ENCODE data around the gene HOXA10. TPM values are rescaled to one million over a fixed set of nuclear protein-coding genes. Genes with fewer than 3 reads are reported as not detected.

HOXA10 gene
- total RNA-seq, 1 donor from 2014 or later = 14.2 TPM

DNA sequence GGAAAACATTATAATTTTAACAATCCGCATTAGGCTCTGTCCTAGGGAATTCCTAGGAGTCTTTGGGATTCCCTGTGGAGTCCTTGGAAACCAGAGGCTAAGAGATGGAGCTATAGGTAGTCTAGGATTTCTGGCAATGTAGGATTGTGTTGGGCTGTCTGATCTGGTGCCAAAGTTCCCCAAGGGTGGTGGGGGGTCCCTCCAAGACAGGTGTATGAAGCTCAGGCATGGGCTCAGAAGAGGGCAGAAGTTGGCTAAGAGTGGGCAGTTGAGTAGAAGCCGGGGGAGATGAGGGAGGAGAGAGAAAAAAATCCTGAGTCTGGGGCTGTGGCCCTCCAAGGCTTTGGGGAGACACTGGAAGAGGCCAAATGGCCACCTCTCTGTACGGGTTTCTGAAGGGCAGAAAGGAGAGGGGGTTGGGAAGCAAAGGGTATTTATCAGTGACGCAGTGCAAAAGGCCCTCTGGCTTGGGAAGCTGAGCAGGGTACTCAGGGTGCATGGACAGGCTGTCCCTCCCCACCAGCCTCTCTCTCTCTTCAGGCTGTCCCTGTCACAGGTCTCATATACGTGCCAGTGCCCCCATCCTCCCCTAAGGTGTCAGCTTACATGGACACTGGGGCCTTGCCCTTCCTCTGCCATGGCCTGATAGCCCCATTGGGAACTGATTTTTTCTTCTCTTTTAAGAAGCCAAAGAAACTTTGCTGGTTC lies 27.5 kb downstream of the HOXA10 start:
- DNase-seq (ENCODE audit: low spot score) = no peak

DNA sequence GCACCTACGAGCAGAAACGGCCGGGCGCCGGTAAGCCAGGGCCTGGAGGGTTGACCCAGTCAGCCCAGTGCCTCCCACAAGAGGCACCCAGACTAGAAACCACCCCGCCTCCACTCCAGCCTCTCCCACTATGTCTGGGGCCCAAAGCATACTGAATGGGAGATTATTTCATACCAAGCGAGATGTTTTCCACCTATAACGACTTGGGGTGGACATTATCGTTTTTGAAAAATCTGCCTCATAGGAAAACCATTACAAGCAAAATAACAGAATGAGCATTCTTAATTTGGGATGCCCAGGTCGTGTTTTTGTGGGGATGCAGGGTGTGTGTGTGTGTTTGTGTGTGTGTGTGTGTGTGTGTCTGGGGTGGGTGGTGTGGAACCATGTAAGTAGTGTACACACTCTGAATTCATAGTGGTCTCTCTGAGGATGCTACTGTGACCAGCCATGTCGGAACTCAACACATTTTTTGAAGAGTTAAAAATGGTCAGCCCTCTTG lies 28.2 kb downstream of the HOXA10 start:
- no peak for DNase-seq (ENCODE audit: low spot score)

DNA sequence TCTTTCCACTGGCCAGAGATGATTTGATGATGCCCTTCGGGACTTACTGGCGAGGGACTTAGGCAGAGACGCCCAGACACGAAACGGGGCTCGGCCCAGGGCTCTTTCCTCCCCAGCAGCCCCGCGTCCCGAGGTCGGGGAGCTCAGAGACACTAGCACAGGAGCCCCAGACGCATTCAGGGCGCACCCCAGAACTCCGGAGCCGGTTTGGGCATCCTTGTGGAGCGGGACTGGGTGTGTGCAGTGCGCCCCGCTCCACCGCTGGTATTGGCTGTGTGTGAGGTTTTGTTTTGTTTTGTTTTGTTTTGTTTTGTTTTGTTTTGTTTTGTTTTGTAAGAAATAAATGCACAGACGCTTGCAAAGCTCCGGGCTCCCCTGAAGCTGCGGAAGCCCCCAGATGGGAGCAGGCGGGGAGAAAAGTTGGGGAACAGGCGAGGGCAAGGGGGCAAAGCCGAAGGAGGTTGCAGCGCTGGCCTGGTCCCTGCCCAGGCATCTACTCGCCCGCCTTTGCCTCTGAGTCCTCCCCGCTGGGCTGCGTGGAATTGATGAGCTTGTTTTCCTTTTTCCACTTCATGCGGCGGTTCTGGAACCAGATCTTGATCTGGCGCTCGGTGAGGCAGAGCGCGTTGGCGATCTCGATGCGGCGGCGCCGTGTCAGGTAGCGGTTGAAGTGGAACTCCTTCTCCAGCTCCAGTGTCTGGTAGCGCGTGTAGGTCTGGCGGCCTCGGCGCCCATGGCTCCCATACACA lies 28.8 kb downstream of the HOXA10 start:
- DNase-seq (ENCODE audit: low spot score) = no peak

DNA sequence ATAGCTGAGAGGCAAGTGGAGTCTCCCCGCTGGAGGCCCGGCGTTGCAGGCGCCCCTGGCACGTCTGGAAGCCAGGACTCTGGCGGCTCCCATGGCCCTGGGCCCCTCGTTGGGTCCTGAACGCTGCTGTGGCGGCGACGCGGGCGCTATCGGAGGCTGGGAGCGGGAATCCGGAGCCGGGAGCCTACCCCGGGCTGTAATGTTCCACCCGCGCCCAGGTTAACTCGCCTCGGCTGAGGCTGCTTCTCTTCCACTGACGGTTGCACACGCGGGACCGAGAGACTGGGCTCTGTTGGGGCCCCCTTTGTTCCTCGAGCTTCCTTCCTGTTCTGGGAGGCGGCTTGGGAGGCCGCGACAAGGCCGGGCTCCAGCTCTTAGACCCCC lies 29.3 kb downstream of the HOXA10 start:
- no peak for DNase-seq (ENCODE audit: low spot score)

DNA sequence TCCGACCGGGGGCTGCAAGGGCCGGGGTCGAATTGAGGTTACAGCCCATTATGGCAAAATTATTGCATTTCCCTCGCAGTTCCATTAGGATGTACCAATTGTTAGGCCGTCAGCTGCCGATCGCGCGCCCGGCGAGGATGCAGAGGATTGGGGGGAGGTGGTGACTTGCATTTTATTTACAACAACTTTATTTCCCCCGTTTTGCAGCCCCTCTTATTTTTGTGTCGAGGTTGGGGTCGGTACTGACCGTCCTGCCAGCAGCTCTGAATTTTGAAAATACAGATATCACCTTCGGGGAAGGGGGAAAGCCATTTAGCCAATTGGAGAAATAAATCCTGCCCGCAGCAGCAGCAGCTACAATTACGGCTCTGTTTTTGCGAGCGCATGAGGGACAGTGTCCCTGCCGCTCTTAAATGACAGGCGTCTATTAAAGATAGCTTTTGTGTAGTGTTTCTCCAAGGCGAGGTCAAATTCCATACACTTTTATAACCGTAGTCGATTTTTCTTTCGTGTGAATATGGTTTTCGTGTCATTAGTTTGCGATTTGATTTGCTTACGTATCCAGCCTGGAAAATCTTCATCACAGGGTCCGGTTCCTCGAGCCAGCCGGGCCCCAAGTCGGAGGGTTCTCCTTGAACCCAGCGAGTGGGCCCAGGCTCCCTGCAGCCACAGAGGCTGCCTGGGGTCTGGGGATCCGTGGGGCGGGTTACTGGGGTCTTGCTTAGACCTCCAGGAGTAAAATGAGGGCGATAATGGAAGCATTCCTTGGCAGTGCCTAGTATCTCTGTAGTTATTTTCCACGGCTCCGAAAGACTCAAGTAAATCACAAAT lies 30.0 kb downstream of the HOXA10 start:
- no peak for DNase-seq (ENCODE audit: low spot score)

DNA sequence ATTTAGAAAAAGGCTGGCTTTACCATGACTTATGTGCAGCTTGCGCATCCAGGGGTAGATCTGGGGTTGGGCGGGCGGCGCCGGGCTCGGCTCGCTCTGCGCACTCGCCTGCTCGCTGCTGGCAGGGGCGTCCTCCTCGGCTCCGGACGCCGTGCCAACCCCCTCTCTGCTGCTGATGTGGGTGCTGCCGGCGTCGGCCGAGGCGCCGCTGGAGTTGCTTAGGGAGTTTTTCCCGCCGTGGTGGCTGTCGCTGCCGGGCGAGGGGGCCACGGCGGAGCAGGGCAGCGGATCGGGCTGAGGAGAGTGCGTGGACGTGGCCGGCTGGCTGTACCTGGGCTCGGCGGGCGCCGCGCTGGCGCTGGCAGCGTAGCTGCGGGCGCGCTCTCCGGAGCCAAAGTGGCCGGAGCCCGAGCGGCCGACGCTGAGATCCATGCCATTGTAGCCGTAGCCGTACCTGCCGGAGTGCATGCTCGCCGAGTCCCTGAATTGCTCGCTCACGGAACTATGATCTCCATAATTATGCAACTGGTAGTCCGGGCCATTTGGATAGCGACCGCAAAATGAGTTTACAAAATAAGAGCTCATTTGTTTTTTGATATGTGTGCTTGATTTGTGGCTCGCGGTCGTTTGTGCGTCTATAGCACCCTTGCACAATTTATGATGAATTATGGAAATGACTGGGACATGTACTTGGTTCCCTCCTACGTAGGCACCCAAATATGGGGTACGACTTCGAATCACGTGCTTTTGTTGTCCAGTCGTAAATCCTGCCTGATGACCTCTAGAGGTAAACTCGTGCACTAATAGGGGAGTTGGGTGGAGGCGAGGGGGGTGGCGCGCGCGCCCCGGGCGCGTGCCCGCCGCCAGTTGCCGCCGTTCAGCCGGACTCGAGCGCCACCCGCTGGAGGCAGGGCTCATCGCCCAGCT lies 30.8 kb downstream of the HOXA10 start, which contains the start of gene HOXA5:
Gene HOXA5, minus strand, starts transcription at position 659 of the 927 bp plus-strand sequence. Its CDS starts 74 bp downstream, at position 585.
- peak; percentile 37 for DNase-seq (ENCODE audit: low spot score)

DNA sequence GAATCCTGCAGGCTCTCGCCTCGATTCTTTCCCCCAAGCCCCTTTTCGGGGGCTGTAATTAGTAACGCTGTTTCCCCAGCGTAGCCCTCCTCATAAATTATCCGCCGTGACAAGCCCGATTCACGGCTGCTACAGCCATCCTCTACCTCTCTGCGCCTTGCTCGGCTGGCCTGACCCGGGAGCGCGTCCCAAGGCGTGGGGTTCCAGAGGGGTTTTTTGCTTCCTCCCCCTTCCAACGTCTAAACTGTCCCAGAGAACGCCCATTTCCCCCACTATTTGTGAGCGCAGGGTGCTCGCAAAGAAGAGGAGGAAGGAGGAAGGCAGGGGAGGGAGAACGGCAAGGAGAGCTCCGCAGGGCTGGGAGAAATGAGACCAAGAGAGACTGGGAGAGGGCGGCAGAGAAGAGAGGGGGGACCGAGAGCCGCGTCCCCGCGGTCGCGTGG lies 31.5 kb downstream of the HOXA10 start:
- DNase-seq (ENCODE audit: low spot score) = no peak

DNA sequence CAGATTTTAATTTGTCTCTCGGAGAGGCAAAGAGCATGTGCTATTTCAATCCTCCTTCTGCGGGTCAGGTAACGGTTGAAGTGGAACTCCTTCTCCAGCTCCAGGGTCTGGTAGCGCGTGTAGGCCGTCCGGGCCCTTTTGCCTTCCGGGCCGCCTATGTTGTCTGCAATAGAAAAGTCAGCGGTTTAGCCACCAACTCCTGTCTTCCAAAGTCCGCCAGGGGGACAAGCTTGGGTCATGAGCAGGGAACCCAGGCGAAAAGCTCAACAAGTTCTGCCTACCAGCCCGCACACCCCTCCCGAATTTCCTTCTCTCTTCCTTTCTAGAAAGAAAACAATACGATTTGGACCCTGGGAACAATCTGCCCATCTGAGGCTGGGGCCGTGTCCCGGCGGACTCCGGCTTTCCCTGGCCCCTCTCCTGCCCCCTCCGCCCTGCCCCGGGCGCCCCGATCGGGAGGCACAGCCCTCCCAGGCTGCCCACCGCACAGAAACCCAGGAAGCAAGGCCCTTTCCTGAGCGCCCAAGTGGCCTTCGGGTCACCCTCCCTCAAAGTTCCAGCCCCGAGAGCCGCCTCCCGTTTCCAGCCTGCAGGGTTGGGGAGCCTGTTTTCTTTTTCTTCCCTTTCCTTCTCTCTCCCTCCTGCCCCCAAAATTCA lies 32.1 kb downstream of the HOXA10 start:
- DNase-seq (ENCODE audit: low spot score) = no peak

DNA sequence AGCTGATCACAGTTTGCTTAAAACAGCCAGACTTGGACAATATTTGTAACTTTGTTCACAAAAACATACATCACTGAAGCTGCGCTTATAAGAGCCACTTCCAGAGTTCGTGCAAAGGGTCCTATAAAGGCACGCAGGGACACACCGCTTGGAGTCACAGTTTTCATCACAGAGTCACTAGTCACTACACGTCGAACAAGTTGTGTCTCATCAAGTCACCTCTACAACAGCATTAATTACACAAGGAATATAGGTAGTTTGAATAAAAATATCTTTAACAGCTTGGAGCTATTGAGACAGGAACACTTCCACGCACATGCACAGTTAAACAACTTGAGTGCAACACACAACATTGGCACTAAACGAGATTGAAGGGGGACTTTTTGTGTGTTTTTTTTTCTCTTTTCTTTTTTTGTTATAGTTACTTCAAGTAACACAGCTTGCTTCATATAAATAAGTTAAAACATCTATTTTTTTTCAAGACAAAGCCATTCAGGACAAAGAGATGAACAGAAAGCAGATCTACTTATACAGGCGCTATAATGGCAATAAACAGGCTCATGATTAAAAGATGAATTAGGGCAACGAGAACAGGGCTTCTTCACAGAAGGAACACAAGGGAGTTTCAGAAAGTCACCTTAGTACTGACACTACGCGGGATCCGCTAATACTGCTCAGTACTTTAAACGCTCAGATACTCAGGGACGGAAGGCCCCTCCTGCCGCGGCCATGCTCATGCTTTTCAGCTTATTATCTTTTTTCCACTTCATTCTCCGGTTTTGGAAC lies 32.8 kb downstream of the HOXA10 start:
- DNase-seq (ENCODE audit: low spot score) = no peak

DNA sequence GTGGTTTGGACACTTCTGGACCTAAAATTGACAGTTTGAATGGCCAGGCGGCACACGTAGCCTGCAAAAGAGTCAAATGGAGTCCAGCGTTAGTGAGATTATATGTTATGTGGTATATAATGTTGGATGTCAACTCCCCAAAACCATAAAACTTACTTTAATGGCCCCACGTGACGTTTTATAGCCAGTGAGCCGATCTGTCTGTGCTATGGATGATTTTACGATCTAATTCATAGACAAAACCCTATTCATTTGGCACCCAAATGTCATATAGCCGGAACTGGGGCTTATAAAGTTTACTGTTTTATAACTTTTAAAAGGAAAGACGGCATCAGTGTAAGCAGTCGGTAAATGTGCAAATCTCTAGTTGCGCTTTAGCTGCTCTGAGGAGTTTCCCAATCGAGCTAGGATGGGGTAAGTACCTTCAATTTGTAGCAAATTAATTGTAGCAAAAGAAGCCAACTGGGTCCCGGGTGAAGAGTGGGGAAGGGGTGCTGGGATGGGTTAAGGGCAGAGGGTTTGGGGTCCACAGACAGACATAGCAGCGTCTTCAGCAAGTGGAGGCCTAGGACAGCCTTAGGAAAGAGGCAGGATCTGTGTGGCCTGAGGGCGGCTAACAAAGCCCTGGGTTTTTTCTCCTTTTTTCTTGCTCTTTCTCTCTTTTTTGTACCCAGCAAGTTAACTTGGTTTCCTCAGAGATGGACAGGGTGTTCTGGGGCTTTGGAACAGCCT lies 33.8 kb downstream of the HOXA10 start:
- no peak for DNase-seq (ENCODE audit: low spot score)

DNA sequence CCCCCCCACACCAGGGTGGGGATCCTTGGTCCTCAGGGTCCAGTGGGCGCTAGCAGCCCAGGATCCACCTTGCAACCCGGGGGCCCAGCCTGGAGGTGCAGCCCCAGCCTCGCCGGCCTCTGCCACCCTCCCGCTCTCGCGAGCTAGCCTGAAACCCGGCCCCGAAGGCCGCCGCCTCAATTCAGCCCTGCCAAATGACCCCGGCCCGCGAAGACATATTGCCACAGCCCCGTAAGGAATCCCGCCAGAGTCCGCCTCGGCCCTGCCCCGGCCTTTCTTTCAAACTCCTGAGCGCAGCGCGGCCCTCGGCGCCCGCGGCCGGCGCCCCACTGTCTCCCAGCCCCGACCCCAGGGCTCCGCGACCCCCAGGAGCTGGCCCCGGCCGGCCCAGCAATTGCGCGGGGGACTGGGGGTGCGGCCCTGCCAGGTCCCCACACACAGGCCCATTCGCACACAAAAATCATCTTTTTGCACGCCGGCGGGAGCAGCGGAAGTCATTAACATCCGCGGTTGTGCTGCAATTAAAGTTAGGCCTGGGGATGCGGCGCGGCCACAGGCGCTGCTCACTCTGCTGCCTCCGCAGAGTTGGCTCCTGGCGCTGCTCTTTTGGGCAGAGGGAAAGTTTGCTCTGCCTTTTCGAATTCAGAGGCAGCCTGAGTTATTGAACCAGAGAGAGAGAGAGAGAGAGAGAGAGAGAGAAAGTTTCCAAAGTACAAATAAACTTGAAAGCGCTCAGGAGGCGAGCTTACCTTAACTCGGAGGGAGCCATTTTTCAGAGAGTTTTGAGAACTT lies 34.6 kb downstream of the HOXA10 start:
- DNase-seq (ENCODE audit: low spot score) = no peak

DNA sequence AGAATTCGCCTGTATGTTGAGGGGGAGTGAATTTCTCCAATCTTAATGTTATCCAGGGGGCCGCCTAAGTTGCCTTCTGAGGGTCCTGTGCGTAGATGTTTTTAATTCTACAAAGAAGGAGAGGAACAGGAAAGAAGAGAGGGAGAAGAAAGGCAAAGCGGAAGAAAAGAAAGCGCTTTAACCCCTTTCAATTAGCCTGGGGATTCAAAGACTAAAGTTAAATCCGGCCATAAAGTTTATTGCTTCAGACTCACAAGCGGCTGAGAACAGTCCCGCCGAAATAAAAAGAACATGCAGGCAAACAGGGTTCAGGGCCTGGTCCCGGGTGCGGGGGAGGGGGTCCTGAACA lies 35.2 kb downstream of the HOXA10 start:
- DNase-seq (ENCODE audit: low spot score) = no peak

DNA sequence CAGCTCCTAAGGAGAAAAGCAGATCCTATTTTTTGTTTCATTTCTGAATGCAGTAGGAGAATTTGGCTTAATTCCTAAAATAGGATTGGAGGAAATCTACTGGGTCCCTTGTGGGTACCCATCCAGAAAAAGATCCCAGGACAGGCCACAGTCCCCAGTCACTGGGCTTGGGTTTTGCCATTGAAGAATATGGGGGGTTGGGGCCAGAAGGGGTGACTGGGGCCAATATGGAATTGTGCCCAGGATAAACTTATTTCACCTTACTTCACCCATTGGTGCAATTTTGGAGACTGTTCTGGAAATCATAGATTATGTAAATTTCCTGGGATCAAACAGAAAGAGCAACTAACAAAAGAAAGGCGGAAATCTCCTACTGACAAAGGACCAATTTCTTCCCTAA lies 35.6 kb downstream of the HOXA10 start:
- no peak for DNase-seq (ENCODE audit: low spot score)

DNA sequence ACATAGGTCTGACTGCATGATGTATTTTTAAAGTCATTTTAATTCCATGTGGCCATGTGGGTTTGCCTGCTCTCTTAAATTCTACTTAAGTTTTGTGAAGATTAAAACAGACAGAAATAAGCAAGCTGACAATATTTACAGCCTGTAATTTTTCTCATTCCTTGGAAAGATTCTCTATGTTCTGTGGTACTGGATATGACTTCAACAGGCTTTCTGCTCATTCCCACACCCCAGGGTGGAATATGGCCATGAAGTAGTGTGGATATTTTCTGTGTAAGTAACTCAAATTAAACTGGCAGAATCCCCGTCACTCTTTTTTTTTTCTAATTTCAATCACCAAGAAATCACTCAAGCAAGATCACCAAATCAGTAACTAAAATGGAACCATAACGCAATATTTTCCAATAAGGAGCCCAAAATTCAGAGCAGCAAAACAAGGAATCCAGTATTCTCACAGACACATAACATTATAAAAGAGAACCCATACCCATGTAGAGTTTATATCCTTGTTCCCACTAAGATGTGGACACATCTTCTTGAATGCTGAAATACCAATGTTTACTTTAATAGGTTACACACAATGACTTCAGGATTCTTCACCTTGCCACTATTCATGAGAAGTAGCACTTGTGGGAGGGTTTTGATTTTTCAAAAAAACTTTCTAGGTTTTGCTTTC lies 36.3 kb downstream of the HOXA10 start:
- DNase-seq (ENCODE audit: low spot score) = no peak

DNA sequence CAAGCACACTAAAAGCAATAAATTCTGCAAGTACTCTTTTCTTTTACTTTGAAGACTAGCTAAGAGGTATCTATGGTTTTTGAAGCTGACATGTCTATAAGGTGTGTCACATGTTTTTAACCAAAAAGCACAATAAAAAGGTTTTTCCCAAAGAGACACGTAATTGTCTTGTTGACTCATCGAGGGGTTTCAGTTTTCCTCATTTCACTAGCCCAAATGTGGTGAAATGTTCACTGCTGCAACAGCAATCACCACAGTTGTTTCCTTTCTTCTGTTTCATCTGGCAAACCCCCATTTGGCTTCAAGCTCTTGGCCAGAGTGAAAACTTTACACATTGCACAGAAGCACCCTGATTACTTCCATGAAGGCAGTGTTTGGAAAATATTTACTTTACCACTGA lies 39.7 kb downstream of the HOXA10 start:
- DNase-seq (ENCODE audit: low spot score) = no peak

DNA sequence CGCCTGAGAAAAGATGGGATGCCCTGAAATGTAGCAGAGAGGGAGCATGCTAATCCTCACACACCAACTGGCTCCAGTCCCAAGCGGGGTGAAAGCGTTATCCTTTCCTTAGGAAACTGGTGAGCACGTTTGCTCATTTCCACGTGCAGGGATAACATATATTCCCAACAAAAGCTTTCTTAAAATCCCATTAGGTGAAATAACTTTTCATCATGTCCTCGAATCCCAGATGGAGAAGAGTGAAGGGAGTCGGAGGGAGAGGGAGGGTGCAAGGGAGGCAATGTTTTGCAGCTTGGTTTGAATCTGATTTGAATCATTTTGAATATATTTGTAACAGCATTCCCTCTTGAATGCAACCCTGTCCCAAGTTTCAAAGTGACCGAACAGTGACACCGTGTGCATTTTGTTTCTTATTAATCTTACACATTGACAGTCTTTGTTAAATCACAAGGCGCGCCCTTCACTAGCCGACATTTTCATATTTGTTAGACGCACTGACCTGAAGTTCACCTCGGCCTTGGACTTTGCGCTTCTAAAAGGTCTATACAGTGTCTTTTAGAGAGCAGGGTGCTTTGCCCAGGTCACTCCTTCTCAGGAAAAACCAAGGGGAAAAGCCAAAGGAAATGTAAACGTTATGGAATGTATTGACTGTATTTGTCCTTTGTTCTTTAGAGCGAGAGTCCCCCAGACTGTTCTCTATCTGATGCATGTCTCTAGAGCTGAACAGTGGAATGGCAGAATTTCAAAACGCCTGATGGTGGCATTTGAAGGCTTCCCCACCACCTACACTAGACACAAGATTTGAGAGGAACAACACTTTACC lies 40.5 kb downstream of the HOXA10 start:
- DNase-seq (ENCODE audit: low spot score) = no peak

DNA sequence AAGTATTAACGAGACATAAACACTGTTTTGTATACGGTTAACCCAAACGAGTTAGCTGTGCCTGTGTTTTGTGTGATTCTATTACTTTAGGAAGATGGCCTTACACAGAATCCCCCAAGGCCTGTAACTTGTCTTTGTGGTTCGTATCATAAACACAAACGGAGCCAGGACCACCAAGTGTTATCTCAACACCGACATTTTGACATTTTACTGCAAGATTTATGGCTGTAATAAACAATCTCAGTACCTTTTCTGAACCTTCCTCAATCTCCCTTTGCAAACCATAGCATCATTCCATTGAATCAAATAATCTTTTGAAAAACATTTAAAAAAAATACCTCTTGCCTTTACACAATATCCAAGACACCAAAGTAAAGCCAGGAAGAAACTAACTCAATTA lies 41.1 kb downstream of the HOXA10 start:
- DNase-seq (ENCODE audit: low spot score) = no peak

All from umbilical cord (tissue), 2 donors.